GM18951 (cell line): ENCODE results near the gene EIF1.
"Not testable (repeated sequence)": the region's sequence is repeated elsewhere in the genome, so short reads cannot be mapped to it uniquely, and the experiment has no call there.

Source experiments
- POLR2A ChIP-seq: IDR thresholded peaks from 4 replicates; pipeline ENCODE4 v1.6.1; 2011; ENCODE audit warnings: mild to moderate bottlenecking; ENCODE audit not compliant: insufficient read length, insufficient read depth; ENCODE audit errors: extremely low read depth
- in situ Hi-C: fragments of 300-500 bp; cut with MboI; formaldehyde crosslinking; loops from one replicate; pipeline ENCODE4 v1.12.0; 2022; ENCODE audit warnings: low sequenced_read_pairs, mixed read lengths, inconsistent platforms; ENCODE audit not compliant: unreplicated experiment

The EIF1 gene

DNA sequence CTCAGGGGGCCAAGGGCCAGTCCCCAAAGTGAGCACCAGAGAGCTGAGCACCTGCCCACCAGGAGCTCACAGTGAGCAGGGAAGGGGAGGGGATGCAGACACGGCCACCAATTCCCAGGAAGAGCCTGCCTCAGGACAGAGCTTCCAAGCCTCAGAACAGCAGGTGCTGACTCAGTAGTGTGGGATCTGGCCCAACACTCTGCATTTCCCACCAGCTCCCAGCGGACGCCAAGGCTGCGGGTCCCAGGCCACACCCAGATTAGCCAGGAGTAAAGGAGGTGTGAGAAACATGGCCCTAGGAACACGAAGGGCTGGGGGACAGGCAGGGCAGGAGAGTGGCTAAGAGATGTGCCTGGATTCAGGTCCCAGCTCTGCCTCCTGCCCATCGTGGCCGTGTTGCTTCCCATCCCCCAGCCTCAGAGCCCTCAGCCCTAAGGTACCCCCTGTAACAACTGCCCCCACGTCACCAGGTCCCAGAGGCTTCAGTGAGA, 28.4 kb upstream of the EIF1 start:
- in situ Hi-C loops = loop anchor here (10.0 to 25.0 kb wide), 2 partner anchors 105 to 748 kb away; no protein-coding TSS in a partner anchor
- no peak for TF ChIP-seq POLR2A

DNA sequence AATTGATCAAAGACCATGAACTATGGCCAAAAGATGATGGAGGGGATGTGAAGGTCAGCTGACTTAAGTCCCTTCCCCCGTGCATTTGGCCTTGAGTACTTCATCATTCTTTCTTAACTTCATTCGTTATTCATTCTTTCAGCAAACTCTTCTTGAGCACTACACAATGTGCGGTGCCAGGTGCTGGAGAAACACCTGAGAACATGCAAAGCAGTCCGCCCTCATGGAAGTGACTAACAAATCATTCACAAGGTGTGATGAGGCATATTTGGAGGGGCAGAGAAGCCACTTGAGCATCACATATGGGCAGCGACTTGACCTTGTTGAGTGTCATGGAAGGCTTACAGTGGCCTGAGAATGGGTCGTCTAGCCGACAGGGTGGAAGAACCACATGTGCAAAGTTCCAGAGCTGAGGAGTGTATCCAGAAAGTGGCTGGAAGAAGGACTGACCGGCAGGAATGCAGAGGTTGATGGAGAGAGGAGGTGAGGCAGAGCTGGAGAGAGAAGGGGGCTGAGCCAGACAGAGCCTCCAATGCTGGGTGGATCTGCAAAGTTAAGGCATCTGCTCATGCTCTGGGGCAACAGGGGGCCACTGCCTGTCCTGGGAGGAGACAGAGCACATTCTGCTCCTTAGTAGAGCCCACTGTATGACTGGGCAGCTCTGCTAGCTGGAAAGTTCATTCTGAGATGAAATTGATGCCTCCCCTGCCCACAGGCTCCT, 25.1 kb upstream of the EIF1 start:
- in situ Hi-C loops = loop anchor here (10.0 to 25.0 kb wide), 2 partner anchors 109 to 751 kb away; no protein-coding TSS in a partner anchor
- no peak for TF ChIP-seq POLR2A

GRCh38 chr17:41664172-41664457, 24.6 kb upstream of the EIF1 start:
- in situ Hi-C loops = loop anchor here (10.0 to 25.0 kb wide), 2 partner anchors 109 to 752 kb away; no protein-coding TSS in a partner anchor

GRCh38 chr17:41664587-41665565, 23.8 kb upstream of the EIF1 start:
- in situ Hi-C loops = loop anchor here (10.0 to 25.0 kb wide), 2 partner anchors 110 to 753 kb away; no protein-coding TSS in a partner anchor
- TF ChIP-seq POLR2A = no peak

More at GRCh38 chr17:41664172-41664457, 24.6 kb upstream of the EIF1 start:
- no peak for TF ChIP-seq POLR2A

DNA sequence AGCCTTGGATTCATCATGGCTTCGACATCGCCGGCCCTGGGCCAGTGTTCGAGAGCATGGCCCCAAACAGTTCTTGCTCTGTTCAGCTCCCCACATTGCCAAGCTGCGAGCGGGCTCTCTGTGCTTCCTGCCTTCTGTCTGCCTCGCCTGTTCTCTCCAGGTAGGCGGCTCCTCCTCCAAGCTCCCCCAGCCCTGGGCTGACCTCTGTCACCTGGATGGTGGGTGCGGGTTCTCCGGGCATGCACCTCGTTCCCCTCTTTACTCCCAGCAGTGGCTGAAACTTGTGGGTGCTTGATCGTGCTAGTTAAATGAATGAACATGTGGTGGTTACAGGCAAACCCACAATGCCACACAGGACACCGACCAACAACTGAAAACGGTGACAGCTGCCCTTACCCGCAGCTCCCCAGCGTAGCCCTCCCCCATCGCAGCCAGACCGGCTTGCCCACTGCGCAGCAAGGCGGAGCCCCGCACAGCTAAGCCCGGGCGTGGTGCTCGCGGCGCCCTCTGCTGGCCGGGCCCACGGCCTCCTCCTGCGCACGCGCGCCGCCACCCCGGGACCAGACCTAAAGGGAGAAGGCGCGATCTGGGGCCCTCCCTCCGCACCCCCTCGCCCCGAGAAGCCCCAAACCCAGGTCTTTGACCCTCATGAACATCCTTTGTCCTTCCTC, 23.0 kb upstream of the EIF1 start:
- TF ChIP-seq POLR2A = no peak
- in situ Hi-C loops = loop anchor here (10.0 to 25.0 kb wide), 2 partner anchors 111 to 753 kb away; no protein-coding TSS in a partner anchor

DNA sequence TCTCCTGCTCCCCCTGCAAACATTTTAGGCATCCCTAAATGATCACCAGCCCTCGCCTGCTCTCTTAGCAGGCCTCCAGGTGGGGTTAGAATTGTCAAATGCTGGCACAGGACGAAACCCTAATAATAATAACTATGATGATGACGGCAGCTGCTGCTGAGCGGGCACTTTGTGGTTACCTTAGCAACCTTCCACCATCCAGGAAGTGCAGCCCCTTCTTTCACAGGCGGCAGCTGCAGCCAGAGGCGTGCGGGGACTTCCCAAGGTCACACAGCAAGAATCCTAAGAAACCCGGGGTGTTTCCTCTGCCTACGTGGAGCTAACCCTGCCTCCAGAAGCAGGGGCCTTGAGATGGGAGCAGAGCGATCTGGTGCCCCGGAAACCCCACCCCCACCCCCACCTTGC, 22.4 kb upstream of the EIF1 start:
- no peak for TF ChIP-seq POLR2A
- in situ Hi-C loops = loop anchor here (10.0 to 25.0 kb wide), 2 partner anchors 111 to 754 kb away; no protein-coding TSS in a partner anchor

DNA sequence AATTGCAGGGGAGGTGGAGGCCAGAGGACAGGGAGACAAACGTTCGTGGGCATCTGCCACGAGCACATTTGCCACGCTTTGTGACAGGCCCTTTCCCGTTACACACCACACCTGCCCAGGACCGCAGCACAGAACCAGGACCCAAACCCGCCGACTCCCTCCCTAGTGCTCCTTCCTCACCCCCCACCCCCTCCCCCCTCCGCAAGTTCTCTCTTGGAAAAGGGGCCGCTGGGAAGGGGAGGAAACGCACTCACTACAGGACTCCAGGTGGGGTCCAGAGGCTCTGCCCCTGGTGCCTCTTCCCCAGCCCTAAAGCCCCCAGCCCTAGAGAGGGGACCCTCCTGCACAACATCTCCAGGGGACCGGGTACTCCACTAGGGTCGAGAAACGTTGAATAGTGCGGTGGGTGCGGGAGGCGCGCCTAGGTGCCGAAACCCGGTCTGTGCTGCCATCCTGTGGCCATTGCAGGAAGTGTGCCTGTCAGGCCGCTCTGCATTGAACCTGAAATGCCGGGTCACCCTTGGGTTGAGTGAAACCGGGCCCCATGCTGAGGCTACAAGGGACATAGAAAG, 21.9 kb upstream of the EIF1 start:
- in situ Hi-C loops = loop anchor here (10.0 to 25.0 kb wide), 2 partner anchors 112 to 754 kb away; no protein-coding TSS in a partner anchor
- TF ChIP-seq POLR2A = peak; percentile 45

DNA sequence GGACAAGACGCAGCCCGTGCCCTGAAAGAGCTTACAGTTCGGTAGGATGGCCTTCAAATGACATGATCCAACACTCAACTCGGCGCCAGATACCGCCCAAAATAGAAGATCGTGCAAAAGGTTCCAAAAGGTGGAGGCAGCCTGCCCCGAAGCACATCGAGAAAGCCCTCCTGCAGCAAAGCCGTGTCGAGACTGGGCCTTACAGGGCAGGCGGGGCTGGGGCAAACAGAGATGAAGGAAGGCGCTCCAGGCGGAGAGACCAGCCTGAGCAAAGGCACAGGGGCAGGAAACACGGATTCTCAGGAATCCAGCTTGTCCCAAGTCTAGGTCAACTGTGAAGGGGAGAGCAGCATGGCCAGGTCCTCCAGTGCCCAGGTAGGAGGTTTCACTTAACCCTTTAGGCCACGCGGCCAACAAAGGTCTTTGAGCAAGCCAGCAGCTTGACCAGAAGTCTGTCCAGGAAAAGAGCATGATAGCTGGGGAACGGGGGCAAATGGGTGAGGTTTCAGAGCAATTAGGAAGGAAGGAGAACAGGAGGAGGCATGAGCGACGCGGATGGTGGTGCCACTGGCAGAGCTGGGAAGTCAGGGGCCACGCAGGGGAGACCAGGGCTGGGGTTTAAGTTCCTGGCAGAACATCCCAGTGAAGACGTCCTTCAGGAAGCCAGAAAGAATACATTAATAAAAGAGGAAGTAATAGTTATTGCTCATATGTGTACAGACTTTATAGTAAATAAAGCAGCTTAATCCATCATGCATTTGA, 21.2 kb upstream of the EIF1 start:
- TF ChIP-seq POLR2A = no peak
- in situ Hi-C loops = loop anchor here (10.0 to 25.0 kb wide), 2 partner anchors 113 to 755 kb away; no protein-coding TSS in a partner anchor

- TF ChIP-seq POLR2A = no peak
- in situ Hi-C loops = loop anchor here (25.0 kb wide), 1 partner anchor 760 kb away; no protein-coding TSS in a partner anchor
Observed at GRCh38 chr17:41672153-41672552, 16.5 kb upstream of the EIF1 start.

- in situ Hi-C loops = not testable (repeated sequence)
Observed at GRCh38 chr17:41675157-41676057, 13.3 kb upstream of the EIF1 start.

GRCh38 chr17:41676058-41676419, 12.6 kb upstream of the EIF1 start:
- in situ Hi-C loops = no loop called here

More at GRCh38 chr17:41676058-41676419, 12.6 kb upstream of the EIF1 start:
- TF ChIP-seq POLR2A = no peak
